OCI-LY1 (cell line): ENCODE measurements around the gene SLC22A25.

Source experiments
- EZH2 ChIP-seq: fragments of 200-600 bp; sonication (generic), shearing (Covaris generic); IDR thresholded peaks from 2 replicates; pipeline ENCODE4 v1.8.0; 2017; ENCODE audit warnings: borderline replicate concordance, mixed run types, mild to moderate bottlenecking, antibody characterized with exemption, low read length, moderate library complexity, mixed read lengths
- TF ChIP-seq, protein P1 (sequence below): fragments of 200-600 bp; sonication (generic), shearing (Covaris generic); IDR thresholded peaks from 2 replicates; pipeline ENCODE4 v1.5.1; 2017; ENCODE audit warnings: mild to moderate bottlenecking, antibody characterized with exemption, low read length, moderate library complexity, mixed read lengths

DNA sequence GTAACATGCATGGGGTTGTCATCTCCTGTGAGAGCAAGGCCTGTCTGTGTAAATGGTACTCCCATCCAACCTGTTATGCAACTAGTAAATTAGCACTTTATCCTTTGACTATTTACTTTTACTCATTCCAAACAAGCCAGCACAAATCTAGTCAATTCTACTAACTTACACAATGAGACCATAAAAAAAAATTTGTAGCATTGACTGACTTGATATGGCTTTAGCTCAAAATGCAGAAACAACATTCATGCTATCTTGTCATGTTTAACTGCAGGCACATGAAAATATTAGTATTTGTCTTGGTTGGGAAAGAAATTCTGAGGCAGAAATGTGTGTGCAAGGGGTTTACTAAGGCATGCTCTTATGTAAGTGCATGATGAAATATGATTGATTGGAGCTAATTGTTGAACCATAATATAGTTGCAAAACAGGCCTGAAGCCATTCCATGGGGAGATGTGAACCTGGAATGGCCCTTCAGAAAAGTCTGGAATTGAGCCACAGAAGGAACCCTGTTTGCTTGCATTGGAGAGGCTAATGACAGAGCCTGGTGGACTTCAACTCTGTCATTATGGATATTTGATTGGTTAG, 2.5 kb downstream of the SLC22A25 start:
- TF ChIP-seq, protein P1, sequence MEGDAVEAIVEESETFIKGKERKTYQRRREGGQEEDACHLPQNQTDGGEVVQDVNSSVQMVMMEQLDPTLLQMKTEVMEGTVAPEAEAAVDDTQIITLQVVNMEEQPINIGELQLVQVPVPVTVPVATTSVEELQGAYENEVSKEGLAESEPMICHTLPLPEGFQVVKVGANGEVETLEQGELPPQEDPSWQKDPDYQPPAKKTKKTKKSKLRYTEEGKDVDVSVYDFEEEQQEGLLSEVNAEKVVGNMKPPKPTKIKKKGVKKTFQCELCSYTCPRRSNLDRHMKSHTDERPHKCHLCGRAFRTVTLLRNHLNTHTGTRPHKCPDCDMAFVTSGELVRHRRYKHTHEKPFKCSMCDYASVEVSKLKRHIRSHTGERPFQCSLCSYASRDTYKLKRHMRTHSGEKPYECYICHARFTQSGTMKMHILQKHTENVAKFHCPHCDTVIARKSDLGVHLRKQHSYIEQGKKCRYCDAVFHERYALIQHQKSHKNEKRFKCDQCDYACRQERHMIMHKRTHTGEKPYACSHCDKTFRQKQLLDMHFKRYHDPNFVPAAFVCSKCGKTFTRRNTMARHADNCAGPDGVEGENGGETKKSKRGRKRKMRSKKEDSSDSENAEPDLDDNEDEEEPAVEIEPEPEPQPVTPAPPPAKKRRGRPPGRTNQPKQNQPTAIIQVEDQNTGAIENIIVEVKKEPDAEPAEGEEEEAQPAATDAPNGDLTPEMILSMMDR = no peak
- no peak for TF ChIP-seq EZH2
